Ishikawa (cell line): ENCODE results near the gene CEP128.

Source experiments
- CEBPB ChIP-seq: IDR thresholded peaks from 2 replicates; pipeline ENCODE4 v1.6.1; 2012
- CREB1 ChIP-seq: IDR thresholded peaks from 2 replicates; pipeline ENCODE4 v1.6.1; 2012; ENCODE audit warnings: low read depth
- EP300 ChIP-seq: IDR thresholded peaks from 2 replicates; pipeline ENCODE4 v1.6.1; 2012; ENCODE audit warnings: borderline replicate concordance
- NFIC ChIP-seq: IDR thresholded peaks from 2 replicates; pipeline ENCODE4 v1.6.1; 2012
- RAD21 ChIP-seq: IDR thresholded peaks from 2 replicates; pipeline ENCODE4 v1.6.1; 2012; ENCODE audit warnings: low read depth
- TAF1 ChIP-seq: IDR thresholded peaks from 2 replicates; pipeline ENCODE4 v1.6.1; 2012; ENCODE audit warnings: low read depth, mild to moderate bottlenecking
- TCF12 ChIP-seq: IDR thresholded peaks from 2 replicates; pipeline ENCODE4 v1.6.1; 2012; ENCODE audit warnings: low read depth
- TEAD4 ChIP-seq: IDR thresholded peaks from 2 replicates; pipeline ENCODE4 v1.6.1; 2012
- YY1 ChIP-seq: IDR thresholded peaks from 2 replicates; pipeline ENCODE4 v1.6.1; 2012; ENCODE audit warnings: low read depth
- ZBTB7A ChIP-seq: IDR thresholded peaks from 2 replicates; pipeline ENCODE4 v1.6.1; 2012; ENCODE audit warnings: low read depth
- TF ChIP-seq, protein P1 (sequence below): IDR thresholded peaks from 2 replicates; pipeline ENCODE4 v1.6.1; 2012; ENCODE audit warnings: low read depth, mild to moderate bottlenecking
- TF ChIP-seq, protein P2 (sequence below): IDR thresholded peaks from 2 replicates; pipeline ENCODE4 v1.6.1; 2012
- TF ChIP-seq, protein P3 (sequence below): IDR thresholded peaks from 2 replicates; pipeline ENCODE4 v1.6.1; 2012

DNA sequence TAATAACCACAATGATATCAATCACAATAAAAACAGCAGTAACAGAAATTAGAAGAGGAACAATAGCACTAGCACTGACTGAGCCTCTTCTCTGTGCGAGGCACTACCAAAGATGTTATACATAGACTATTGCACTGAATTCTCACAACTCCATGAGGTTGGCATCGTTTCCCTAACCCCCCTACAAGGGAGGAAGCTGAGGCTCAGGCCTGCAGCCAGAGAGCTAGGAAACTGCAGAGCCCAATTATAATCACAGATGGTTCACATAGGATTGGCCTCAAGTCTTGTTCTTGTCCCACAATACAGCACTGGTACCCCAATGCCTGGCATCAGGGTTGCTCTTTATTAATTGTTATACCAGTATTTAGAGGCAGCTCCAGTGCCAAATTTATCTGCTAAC is 278.0 kb downstream of the CEP128 start:
- TF ChIP-seq TAF1, result no peak
- TF ChIP-seq YY1, result no peak
- TF ChIP-seq EP300, result no peak
- no peak for TF ChIP-seq ZBTB7A
- TF ChIP-seq RAD21, result no peak
- no peak for TF ChIP-seq CREB1
- TF ChIP-seq, protein P1, sequence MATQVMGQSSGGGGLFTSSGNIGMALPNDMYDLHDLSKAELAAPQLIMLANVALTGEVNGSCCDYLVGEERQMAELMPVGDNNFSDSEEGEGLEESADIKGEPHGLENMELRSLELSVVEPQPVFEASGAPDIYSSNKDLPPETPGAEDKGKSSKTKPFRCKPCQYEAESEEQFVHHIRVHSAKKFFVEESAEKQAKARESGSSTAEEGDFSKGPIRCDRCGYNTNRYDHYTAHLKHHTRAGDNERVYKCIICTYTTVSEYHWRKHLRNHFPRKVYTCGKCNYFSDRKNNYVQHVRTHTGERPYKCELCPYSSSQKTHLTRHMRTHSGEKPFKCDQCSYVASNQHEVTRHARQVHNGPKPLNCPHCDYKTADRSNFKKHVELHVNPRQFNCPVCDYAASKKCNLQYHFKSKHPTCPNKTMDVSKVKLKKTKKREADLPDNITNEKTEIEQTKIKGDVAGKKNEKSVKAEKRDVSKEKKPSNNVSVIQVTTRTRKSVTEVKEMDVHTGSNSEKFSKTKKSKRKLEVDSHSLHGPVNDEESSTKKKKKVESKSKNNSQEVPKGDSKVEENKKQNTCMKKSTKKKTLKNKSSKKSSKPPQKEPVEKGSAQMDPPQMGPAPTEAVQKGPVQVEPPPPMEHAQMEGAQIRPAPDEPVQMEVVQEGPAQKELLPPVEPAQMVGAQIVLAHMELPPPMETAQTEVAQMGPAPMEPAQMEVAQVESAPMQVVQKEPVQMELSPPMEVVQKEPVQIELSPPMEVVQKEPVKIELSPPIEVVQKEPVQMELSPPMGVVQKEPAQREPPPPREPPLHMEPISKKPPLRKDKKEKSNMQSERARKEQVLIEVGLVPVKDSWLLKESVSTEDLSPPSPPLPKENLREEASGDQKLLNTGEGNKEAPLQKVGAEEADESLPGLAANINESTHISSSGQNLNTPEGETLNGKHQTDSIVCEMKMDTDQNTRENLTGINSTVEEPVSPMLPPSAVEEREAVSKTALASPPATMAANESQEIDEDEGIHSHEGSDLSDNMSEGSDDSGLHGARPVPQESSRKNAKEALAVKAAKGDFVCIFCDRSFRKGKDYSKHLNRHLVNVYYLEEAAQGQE, result no peak
- TF ChIP-seq CEBPB, result no peak
- TF ChIP-seq TCF12, result no peak
- TF ChIP-seq, protein P2, sequence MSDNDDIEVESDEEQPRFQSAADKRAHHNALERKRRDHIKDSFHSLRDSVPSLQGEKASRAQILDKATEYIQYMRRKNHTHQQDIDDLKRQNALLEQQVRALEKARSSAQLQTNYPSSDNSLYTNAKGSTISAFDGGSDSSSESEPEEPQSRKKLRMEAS, result no peak
- TF ChIP-seq TEAD4, result no peak
- TF ChIP-seq NFIC, result no peak
- TF ChIP-seq, protein P3, sequence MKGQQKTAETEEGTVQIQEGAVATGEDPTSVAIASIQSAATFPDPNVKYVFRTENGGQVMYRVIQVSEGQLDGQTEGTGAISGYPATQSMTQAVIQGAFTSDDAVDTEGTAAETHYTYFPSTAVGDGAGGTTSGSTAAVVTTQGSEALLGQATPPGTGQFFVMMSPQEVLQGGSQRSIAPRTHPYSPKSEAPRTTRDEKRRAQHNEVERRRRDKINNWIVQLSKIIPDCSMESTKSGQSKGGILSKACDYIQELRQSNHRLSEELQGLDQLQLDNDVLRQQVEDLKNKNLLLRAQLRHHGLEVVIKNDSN, result no peak
